ENCODE results near the gene UNCX.

The UNCX gene

GRCh38 chr7:1196950-1197349, 35.7 kb upstream of the UNCX start:
- Histone ChIP-seq H3K9me2 (replicated peaks; ENCODE audit: insufficient read depth, low read length) (no peaks in the 10 kb centered on the region), H4K20me1 (ENCODE audit: low read depth, low read length) (no peaks in the 10 kb centered on the region), H3F3A (ENCODE audit: insufficient read depth) (no peaks in the 10 kb centered on the region), H3K27ac (ENCODE audit: low read depth, low read length) (no peak overlapping the region), H3K27me3 (ENCODE audit: low read length) (no peaks in the 10 kb centered on the region), H3K9ac (ENCODE audit: low read length) (no peak overlapping the region), H3K79me2 (ENCODE audit: insufficient read depth, low read length) (no peaks in the 10 kb centered on the region), H3K36me3 (ENCODE audit: low read length) (no peaks in the 10 kb centered on the region), H3K4me2 (ENCODE audit: low read depth, low read length, poor library complexity, severe bottlenecking) (no peak overlapping the region), H3K9me3 (ENCODE audit: insufficient read depth, low read length) (no peaks in the 10 kb centered on the region), H2AFZ (ENCODE audit: low read depth, low read length, severe bottlenecking) (no peak overlapping the region), H3K4me3 (ENCODE audit: insufficient read depth, low read length, poor library complexity, severe bottlenecking) (no peak overlapping the region)
- TF ChIP-seq CTCF (IDR thresholded peaks at IDR 0.05; ENCODE audit: insufficient read depth, low read length, poor library complexity, severe bottlenecking) (no peak), EZH2phosphoT487 (conservative IDR thresholded peaks at IDR 0.05; ENCODE audit: low read length) (no peak)

- H3K36me3 ChIP-seq (ENCODE audit: low read length), result no peaks in the 10 kb centered on the region
- H3K9me3 ChIP-seq (ENCODE audit: insufficient read depth, low read length), result no peaks in the 10 kb centered on the region
- no peak overlapping the region for H3K4me3 ChIP-seq (ENCODE audit: insufficient read depth, low read length, poor library complexity, severe bottlenecking)
- no peak overlapping the region for H3K27ac ChIP-seq (ENCODE audit: low read depth, low read length)
- H3K9me2 ChIP-seq (replicated peaks; ENCODE audit: insufficient read depth, low read length), result no peaks in the 10 kb centered on the region
- H3K27me3 ChIP-seq (ENCODE audit: low read length), result no peaks in the 10 kb centered on the region; the same call in 1 of the 2 replicates
- no peak overlapping the region for H3K4me2 ChIP-seq (ENCODE audit: low read depth, low read length, poor library complexity, severe bottlenecking)
- TF ChIP-seq EZH2phosphoT487 (conservative IDR thresholded peaks at IDR 0.05; ENCODE audit: low read length) (no peak), CTCF (IDR thresholded peaks at IDR 0.05; ENCODE audit: insufficient read depth, low read length, poor library complexity, severe bottlenecking) (no peak)
- H3K9ac ChIP-seq (ENCODE audit: low read length), result no peak overlapping the region
- H3K79me2 ChIP-seq (ENCODE audit: insufficient read depth, low read length), result no peaks in the 10 kb centered on the region
- H3F3A ChIP-seq (ENCODE audit: insufficient read depth), result no peaks in the 10 kb centered on the region
- H2AFZ ChIP-seq (ENCODE audit: low read depth, low read length, severe bottlenecking), result no peak overlapping the region
- no peaks in the 10 kb centered on the region for H4K20me1 ChIP-seq (ENCODE audit: low read depth, low read length)
Measured at GRCh38 chr7:1197997-1198625, 34.6 kb upstream of the UNCX start.

- no peaks in the 10 kb centered on the region for H3F3A ChIP-seq (ENCODE audit: insufficient read depth)
- H3K27ac ChIP-seq (ENCODE audit: low read depth, low read length), result no peak overlapping the region
- TF ChIP-seq CTCF (IDR thresholded peaks at IDR 0.05; ENCODE audit: insufficient read depth, low read length, poor library complexity, severe bottlenecking), result no peak
- no peak for TF ChIP-seq EZH2phosphoT487 (conservative IDR thresholded peaks at IDR 0.05; ENCODE audit: low read length)
- no peak overlapping the region for H3K4me2 ChIP-seq (ENCODE audit: low read depth, low read length, poor library complexity, severe bottlenecking)
- no peaks in the 10 kb centered on the region for H3K9me3 ChIP-seq (ENCODE audit: insufficient read depth, low read length)
- H3K36me3 ChIP-seq (ENCODE audit: low read length), result no peaks in the 10 kb centered on the region
- no peak overlapping the region for H3K4me3 ChIP-seq (ENCODE audit: insufficient read depth, low read length, poor library complexity, severe bottlenecking)
- no peak overlapping the region for H3K9ac ChIP-seq (ENCODE audit: low read length)
- no peaks in the 10 kb centered on the region for H3K9me2 ChIP-seq (replicated peaks; ENCODE audit: insufficient read depth, low read length)
- H3K79me2 ChIP-seq (ENCODE audit: insufficient read depth, low read length), result no peaks in the 10 kb centered on the region
- H3K27me3 ChIP-seq (ENCODE audit: low read length), result no peaks in the 10 kb centered on the region; the same call in 1 of the 2 replicates
- no peak overlapping the region for H2AFZ ChIP-seq (ENCODE audit: low read depth, low read length, severe bottlenecking)
- no peaks in the 10 kb centered on the region for H4K20me1 ChIP-seq (ENCODE audit: low read depth, low read length)
Measured at GRCh38 chr7:1200045-1200444, 32.6 kb upstream of the UNCX start.
